CD14-positive monocyte (primary cell): ENCODE measurements around the gene LRRTM4. TPM values are rescaled to one million over a fixed set of nuclear protein-coding genes. Genes with fewer than 3 reads are reported as not detected.

Experiments used
- DNase-seq, 3 donors: peaks; one replicate each; pipeline ENCODE4 v3.0.0-alpha.2; 2011 to 2022
- H2AFZ ChIP-seq: 2 replicates; pipeline ENCODE4 v1.6.0; 2012; ENCODE audit warnings: mild to moderate bottlenecking, low read depth, low read length, inconsistent platforms; ENCODE audit not compliant: insufficient read depth, poor library complexity, severe bottlenecking
- H3K27ac ChIP-seq, 2 donors: 1 replicate in 1 of 2; 2 replicates in 1 of 2; pipeline ENCODE4 v1.5.1; 2012 to 2013; ENCODE audit warnings: low read length in 2 of 2, control low read depth in 1 of 2, inconsistent platforms in 1 of 2, low read depth in 1 of 2, mild to moderate bottlenecking in 1 of 2
- H3K27me3 ChIP-seq, 2 donors: one replicate each; pipeline versions ENCODE4 v1.6.0 to v1.6.1; 2011 to 2013; ENCODE audit warnings: low read length in 2 of 2; ENCODE audit not compliant: control insufficient read depth in 2 of 2, insufficient read depth in 2 of 2
- H3K36me3 ChIP-seq, 2 donors: replicated peaks in 1 of 2; 1 replicate in 1 of 2; 2 replicates in 1 of 2; pipeline versions ENCODE4 v1.5.1 to v1.6.1; 2012 to 2013; ENCODE audit warnings: low read length in 2 of 2, control low read depth in 1 of 2, inconsistent platforms in 1 of 2, mild to moderate bottlenecking in 1 of 2; ENCODE audit not compliant: insufficient read depth in 2 of 2, control insufficient read depth in 1 of 2
- H3K4me1 ChIP-seq, 2 donors: 1 replicate in 1 of 2; 2 replicates in 1 of 2; pipeline versions ENCODE4 v1.5.1 to v1.6.1; 2012 to 2013; ENCODE audit warnings: low read length in 2 of 2, control low read depth in 1 of 2, inconsistent platforms in 1 of 2, mild to moderate bottlenecking in 1 of 2, moderate library complexity in 1 of 2; ENCODE audit not compliant: insufficient read depth in 2 of 2, control insufficient read depth in 1 of 2
- H3K4me2 ChIP-seq: replicated peaks from 2 replicates; pipeline ENCODE3; 2012; ENCODE audit warnings: low read length, moderate library complexity, mild to moderate bottlenecking; ENCODE audit not compliant: poor library complexity, severe bottlenecking; ENCODE audit errors: extremely low read depth
- H3K4me3 ChIP-seq, 3 experiments: fragments of 200-600 bp in 1 of 3; sonication (generic) in 1 of 3; replicated peaks in 1 of 3; 1 replicate in 2 of 3; 2 replicates in 1 of 3; pipeline ENCODE4 v1.5.1; 2011 to 2013; ENCODE audit warnings: low read length in 3 of 3, mild to moderate bottlenecking in 3 of 3, control low read depth in 2 of 3, low read depth in 2 of 3, inconsistent platforms in 1 of 3, moderate library complexity in 1 of 3
- H3K79me2 ChIP-seq: 2 replicates; pipeline ENCODE4 v1.6.0; 2012; ENCODE audit warnings: mild to moderate bottlenecking, control low read depth, inconsistent platforms, low read length, moderate library complexity; ENCODE audit not compliant: insufficient read depth
- H3K9ac ChIP-seq: 2 replicates; pipeline ENCODE4 v1.6.0; 2017; ENCODE audit warnings: low read length, mild to moderate bottlenecking; ENCODE audit not compliant: insufficient read depth, poor library complexity, severe bottlenecking
- H3K9me3 ChIP-seq, 2 donors: replicated peaks in 1 of 2; 1 replicate in 1 of 2; 2 replicates in 1 of 2; pipeline versions ENCODE4 v1.5.1 to v1.6.1; 2012 to 2013; ENCODE audit warnings: low read length in 2 of 2, control low read depth in 1 of 2; ENCODE audit not compliant: control insufficient read depth in 1 of 2, insufficient read depth in 1 of 2
- H4K20me1 ChIP-seq: 2 replicates; pipeline ENCODE4 v1.6.0; 2012; ENCODE audit warnings: mild to moderate bottlenecking, low read length, control low read depth, moderate library complexity; ENCODE audit not compliant: insufficient read depth
- H3K27ac Mint-ChIP-seq, 7 donors: one replicate each; pipeline ENCODE4 v1.8.0; 2020; ENCODE audit warnings: mild to moderate bottlenecking in 7 of 7, mixed read lengths in 7 of 7, moderate library complexity in 6 of 7, inconsistent platforms in 2 of 7
- H3K27me3 Mint-ChIP-seq, 3 donors: one replicate each; pipeline ENCODE4 v1.8.0; 2021 to 2022; ENCODE audit warnings: low read depth in 3 of 3, mild to moderate bottlenecking in 3 of 3, mixed read lengths in 3 of 3, moderate library complexity in 3 of 3, inconsistent platforms in 1 of 3
- H3K36me3 Mint-ChIP-seq, 2 donors: one replicate each; pipeline ENCODE4 v1.8.0; 2020; ENCODE audit warnings: mixed read lengths in 2 of 2, inconsistent platforms in 1 of 2, mild to moderate bottlenecking in 1 of 2
- H3K4me1 Mint-ChIP-seq: one replicate; pipeline ENCODE4 v1.8.0; 2020; ENCODE audit warnings: mild to moderate bottlenecking, mixed read lengths
- H3K4me3 Mint-ChIP-seq, 2 donors: one replicate each; pipeline ENCODE4 v1.8.0; 2020; ENCODE audit warnings: mild to moderate bottlenecking in 2 of 2, mixed read lengths in 2 of 2, moderate library complexity in 1 of 2
- H3K9me3 Mint-ChIP-seq, 7 donors: one replicate each; pipeline ENCODE4 v1.8.0; 2020 to 2022; ENCODE audit warnings: mixed read lengths in 7 of 7, mild to moderate bottlenecking in 6 of 7, moderate library complexity in 6 of 7, inconsistent platforms in 2 of 7
- WGBS: methylation state at CpG from one replicate; pipeline ENCODE4 v1.1.5; 2013; ENCODE audit warnings: missing lambda C conversion rate; ENCODE audit not compliant: insufficient coverage; 5-methylcytosine and 5-hydroxymethylcytosine counted together
- intact Hi-C, 2 donors: fragments of 100-400 bp; cut with micrococcal nuclease; formaldehyde crosslinking; loops; one replicate each; pipeline versions ENCODE4 v1.15.0 to v1.15.1; 2023
- polyA plus RNA-seq, 3 donors: library from polyadenylated mRNA; depleted of rRNA in 1 of 3; unstranded in 2 of 3; stranded (reverse) in 1 of 3; fragments of 300-500 nt in 2 of 3; fragments of >200 nt in 1 of 3; fragmentation: Illumina TruSeq in 2 of 3; gene quantifications; 1 replicate in 2 of 3; 2 replicates in 1 of 3; pipeline ENCODE4 v1.2.3, GENCODE V29; 2012 to 2021
- TF ChIP-seq, protein P1 (sequence below): fragments of 200-600 bp; IDR thresholded peaks from one replicate; pipeline ENCODE4 v1.8.0; 2022; ENCODE audit warnings: antibody characterized with exemption, mild to moderate bottlenecking

The LRRTM4 gene
- polyA plus RNA-seq, 3 donors, result not detected

DNA sequence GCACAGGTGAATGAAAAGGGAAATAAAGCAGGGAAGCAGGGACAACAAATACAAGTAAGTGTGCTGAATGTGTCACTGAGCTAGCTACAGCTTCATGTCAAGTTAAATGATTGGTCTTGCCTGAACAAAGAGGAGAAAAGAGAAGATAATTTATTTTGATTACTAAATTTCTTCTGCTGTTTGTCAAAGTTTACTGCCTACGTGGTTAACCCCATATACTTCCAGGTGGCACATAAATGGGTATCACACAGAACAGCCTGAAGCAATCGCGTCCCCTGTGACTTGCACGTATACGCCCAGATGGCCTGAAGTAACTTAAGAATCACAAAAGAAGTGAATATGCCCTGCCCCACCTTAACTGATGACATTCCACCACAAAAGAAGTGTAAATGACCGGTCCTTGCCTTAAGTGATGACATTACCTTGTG, 434.2 kb downstream of the LRRTM4 start:
- H3K27me3 Mint-ChIP-seq, result peaks cover 1 to 18% (median 14%) of the 10 kb centered on the region in 3 donors
- no peaks in the 10 kb centered on the region for H3K4me1 Mint-ChIP-seq
- H3K9me3 Mint-ChIP-seq, result peaks cover 4 to 15% (median 9%) of the 10 kb centered on the region in 7 donors
- no peak overlapping the region for H3K4me3 Mint-ChIP-seq
- Histone ChIP-seq H3K79me2 (no peaks in the 10 kb centered on the region), H3K4me1 (no peaks in the 10 kb centered on the region), H4K20me1 (no peaks in the 10 kb centered on the region), H3K4me2 (no peak overlapping the region), H3K27ac (no peak overlapping the region), H3K9me3 (no peaks in the 10 kb centered on the region), H3K9ac (no peak overlapping the region), H2AFZ (no peak overlapping the region), H3K4me3 (no peak overlapping the region), H3K36me3 (no peaks in the 10 kb centered on the region), H3K27me3 (no peaks in the 10 kb centered on the region)
- WGBS, result no CpG with 5 or more reads among the region's 6 CpGs
- no peaks in the 10 kb centered on the region for H3K36me3 Mint-ChIP-seq
- no peak overlapping the region for H3K27ac Mint-ChIP-seq
- intact Hi-C loops, result no loop called here
- TF ChIP-seq, protein P1, sequence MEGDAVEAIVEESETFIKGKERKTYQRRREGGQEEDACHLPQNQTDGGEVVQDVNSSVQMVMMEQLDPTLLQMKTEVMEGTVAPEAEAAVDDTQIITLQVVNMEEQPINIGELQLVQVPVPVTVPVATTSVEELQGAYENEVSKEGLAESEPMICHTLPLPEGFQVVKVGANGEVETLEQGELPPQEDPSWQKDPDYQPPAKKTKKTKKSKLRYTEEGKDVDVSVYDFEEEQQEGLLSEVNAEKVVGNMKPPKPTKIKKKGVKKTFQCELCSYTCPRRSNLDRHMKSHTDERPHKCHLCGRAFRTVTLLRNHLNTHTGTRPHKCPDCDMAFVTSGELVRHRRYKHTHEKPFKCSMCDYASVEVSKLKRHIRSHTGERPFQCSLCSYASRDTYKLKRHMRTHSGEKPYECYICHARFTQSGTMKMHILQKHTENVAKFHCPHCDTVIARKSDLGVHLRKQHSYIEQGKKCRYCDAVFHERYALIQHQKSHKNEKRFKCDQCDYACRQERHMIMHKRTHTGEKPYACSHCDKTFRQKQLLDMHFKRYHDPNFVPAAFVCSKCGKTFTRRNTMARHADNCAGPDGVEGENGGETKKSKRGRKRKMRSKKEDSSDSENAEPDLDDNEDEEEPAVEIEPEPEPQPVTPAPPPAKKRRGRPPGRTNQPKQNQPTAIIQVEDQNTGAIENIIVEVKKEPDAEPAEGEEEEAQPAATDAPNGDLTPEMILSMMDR, result no peak
- no peak for DNase-seq

DNA sequence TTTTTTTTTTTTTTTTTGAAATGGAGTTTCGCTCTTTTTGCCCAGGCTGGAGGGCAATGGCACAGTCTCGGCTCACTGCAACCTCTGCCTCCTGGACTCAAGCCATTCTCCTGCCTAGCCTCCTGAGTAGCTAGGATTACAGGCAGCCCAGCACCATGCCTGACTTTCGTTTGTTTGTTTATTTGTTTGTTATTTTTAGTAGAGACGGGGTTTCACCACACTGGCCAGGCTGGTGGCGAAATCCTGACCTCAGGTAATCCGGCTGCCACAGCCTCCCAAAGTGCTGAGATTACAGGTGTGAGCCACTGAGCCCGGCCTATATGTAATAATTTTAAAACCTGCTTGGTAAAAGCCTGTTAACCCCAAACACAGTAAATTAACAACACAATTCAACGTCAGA, 435.7 kb downstream of the LRRTM4 start:
- Mint-ChIP-seq H3K9me3 (peaks cover 4 to 15% (median 8%) of the 10 kb centered on the region in 7 donors), H3K27ac (peak overlapping the region in 1 of 7 donors; percentile 45), H3K36me3 (no peaks in the 10 kb centered on the region), H3K4me3 (no peak overlapping the region), H3K27me3 (peaks cover 1 to 18% (median 14%) of the 10 kb centered on the region in 3 donors), H3K4me1 (no peaks in the 10 kb centered on the region)
- H3K4me3 ChIP-seq, result no peak overlapping the region
- H3K27me3 ChIP-seq, result no peaks in the 10 kb centered on the region
- no peak overlapping the region for H3K27ac ChIP-seq
- no peak overlapping the region for H2AFZ ChIP-seq
- no peak overlapping the region for H3K9ac ChIP-seq
- 47% methylated on average over 4 of the region's 8 CpGs for WGBS
- intact Hi-C loops, result no loop called here
- H3K9me3 ChIP-seq, result no peaks in the 10 kb centered on the region
- no peaks in the 10 kb centered on the region for H3K4me1 ChIP-seq
- no peaks in the 10 kb centered on the region for H4K20me1 ChIP-seq
- H3K36me3 ChIP-seq, result no peaks in the 10 kb centered on the region
- TF ChIP-seq, protein P1, result no peak
- DNase-seq, result no peak
- H3K79me2 ChIP-seq, result no peaks in the 10 kb centered on the region
- no peak overlapping the region for H3K4me2 ChIP-seq
